LHCN-M2 (cell line): ENCODE measurements around the gene LIN7B. TPM values are rescaled to one million over a fixed set of nuclear protein-coding genes. Genes with fewer than 3 reads are reported as not detected.

Experiments used
- DNase-seq: peaks from one replicate; pipeline ENCODE4 v3.0.0-alpha.2; 2012; ENCODE audit warnings: low read depth
- polyA plus RNA-seq: library from polyadenylated mRNA; unstranded; fragments of >200 nt; gene quantifications from one replicate; pipeline ENCODE4 v1.2.1, GENCODE V29; 2012; ENCODE audit warnings: missing spikeins
- total RNA-seq: library from RNA; depleted of rRNA; stranded (reverse); fragments of >200 nt; gene quantifications from 2 replicates; pipeline ENCODE4 v1.2.3, GENCODE V29; 2014; rRNA removed

LIN7B gene, protein sequence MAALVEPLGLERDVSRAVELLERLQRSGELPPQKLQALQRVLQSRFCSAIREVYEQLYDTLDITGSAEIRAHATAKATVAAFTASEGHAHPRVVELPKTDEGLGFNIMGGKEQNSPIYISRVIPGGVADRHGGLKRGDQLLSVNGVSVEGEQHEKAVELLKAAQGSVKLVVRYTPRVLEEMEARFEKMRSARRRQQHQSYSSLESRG
- total RNA-seq, result 10.2 and 14.8 TPM in 2 replicates
- 17.5 TPM for polyA plus RNA-seq

DNA sequence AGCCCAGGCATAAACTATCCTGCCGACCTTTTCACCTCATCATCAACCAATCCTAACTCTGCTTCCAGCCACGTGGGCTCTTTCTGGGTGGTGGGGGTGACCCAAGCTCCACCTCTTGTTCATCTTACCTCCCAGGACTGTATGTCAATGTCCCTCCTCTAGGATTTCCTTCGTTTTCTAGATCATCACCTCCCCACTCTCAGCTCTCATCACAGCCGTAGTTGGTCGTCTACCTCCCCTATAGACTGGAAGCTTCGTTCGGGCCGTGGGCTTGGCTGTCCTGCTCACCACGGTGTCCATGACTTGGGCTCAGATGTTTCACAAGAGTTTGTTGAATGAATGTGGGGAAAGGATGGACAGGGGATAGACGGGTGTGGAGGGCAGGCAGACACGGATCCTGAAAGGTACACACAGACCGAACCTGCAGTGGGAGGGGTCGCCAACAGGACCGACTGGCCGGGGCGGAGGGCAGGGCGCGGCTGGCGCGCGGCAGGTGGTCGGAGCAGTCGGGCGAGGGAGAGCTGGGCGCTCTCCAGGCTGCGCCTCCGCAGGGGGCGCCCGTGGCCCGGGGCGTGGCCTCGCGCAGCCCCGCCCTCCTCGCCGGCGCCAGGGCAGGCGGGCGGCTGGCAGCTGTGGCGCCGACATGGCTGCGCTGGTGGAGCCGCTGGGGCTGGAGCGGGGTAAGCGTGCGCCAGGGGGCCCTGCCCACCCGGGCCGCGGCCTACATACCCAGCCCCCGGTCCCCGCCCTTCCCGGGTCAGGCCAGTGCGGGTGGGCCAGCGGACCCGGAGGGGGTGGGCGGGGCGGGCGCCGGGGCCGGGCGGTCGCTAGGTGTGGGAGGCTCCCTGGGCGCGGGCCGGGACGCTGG lies at the start of gene LIN7B:
Gene LIN7B (plus strand): TSS at position 609 of the 868 bp plus-strand sequence. CDS start 35 bp downstream, at position 644.
- peak; percentile 66 for DNase-seq

DNA sequence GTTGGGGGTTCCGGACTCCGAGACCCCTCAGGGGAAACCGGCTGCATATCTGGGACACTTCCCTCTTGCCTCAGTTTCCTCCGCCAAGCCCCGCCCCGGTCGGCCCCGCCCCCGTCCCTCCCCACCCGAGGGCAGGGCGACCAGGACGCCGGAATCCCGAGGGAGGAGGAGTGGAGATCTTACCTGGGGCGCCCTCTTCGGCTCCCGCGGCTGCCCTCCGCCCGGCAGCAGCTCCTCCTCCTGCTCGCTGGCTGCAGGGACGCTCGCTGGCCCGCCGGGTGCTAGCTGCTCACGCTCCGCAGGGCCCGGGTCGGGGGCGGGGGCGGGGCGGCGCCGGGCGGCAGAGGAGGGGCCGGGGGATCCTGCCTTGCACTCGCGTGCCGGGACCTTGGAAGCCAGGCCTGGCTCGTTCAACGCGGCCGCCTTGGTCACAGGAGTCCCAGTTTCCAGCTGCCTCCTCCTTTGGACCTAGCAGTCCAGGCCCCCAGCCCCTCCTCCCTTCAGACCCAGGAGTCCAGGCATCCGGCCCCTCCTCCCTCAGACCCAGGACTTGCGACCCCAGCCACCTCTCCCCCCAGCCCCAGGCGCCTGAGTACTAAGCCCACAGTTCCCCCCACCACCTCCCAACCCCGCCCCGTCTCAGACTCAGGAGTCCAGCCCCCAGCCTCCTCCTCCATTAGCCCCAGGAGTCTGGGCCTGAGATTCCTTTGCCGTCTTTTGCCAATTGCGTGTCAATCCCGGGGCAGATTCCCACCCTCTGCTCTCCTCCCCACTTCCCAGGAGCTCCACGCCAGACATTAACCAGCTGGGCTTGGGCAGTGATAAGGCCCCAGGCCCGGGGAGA lies 49.2 kb upstream of the LIN7B start, which contains the start of gene NTF4:
Gene NTF4 (minus strand): TSS at position 51 of the 844 bp plus-strand sequence. CDS start 2,821 bp downstream, outside the sequence.
- DNase-seq, result no peak

DNA sequence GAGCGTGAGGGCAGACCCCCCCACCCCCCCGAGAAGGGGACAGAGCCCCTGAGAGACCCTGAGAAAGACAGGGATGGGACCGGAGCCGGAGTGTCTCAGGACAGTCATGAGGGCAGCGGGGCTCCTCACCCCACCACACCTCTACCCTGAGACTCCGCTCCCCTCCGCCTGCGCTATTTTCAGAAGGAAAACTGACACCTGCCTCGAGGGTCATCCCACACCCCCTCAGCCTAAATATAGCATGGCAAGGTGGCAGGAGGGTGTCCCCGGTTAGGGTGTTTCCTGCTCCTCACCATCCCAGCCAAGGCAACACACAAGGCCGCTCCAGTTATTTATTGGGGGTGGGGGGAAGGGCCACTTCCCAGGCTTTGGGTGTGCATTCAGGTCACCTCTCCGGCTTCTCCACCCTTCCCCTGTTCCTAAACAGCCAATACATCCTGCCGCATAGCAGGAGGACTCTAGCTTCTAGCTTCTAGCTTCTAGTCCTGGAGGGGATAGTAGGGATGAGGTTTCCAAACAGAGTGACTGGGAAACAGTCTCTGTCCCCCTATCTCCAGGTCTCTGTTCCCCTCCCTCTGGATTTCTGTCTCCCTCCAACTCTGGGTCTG lies 48.2 kb upstream of the LIN7B start:
- no peak for DNase-seq

DNA sequence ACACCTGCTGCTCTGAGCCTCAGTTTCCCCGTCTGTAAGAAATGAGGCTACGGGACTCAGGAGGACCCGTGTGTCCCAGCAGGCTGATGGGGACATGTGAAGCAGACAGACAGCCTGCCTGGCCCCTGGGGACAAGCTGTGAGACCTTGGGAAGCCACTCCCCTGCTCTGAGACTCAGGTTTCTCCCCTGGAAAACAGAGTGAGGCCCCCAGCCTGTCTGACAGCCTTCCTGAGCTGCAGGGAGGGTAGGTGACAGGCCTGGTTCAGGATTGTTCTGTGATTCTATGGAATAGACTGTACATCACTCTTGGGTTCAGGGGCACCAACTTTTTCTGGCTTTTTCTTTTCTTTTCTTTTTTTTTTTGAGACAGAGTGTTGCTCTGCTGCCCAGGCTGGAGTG lies 46.6 kb upstream of the LIN7B start:
- no peak for DNase-seq

DNA sequence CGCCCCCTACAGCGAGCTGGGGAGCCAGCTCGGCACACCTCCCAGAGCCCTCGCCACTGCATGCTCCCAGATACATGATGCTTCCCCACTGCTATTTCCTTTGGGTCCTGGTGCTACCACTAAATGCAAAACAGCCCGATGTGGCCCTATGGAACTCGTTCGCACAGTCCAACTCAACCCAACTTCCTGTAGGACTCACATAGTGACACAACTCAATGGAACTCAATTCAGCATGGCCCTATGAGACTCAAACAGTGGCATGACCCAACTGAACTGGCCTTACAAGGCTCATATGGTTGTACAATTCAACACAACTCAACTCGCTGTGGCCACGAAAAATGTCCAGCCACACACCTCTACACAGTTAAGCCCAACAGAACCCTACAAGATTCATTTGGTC lies 45.1 kb upstream of the LIN7B start:
- DNase-seq, result no peak

DNA sequence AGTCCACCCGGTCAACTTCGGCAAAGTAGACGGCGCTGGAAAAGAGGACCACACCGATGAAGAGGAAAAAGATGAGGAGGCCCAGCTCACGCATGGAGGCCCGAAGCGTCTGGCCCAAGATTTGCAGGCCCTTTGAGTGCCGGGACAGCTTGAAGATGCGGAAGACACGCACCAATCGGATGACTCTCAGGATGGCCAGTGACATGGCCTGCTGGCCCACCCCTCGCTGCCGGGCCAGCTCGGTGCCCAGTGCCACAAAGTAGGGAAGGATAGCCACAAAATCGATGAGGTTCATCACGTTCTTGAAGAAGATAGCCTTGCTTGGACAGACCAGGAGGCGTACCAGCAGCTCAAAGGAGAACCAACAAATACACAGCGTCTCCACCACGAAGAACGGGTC lies 43.8 kb upstream of the LIN7B start:
- DNase-seq, result no peak

DNA sequence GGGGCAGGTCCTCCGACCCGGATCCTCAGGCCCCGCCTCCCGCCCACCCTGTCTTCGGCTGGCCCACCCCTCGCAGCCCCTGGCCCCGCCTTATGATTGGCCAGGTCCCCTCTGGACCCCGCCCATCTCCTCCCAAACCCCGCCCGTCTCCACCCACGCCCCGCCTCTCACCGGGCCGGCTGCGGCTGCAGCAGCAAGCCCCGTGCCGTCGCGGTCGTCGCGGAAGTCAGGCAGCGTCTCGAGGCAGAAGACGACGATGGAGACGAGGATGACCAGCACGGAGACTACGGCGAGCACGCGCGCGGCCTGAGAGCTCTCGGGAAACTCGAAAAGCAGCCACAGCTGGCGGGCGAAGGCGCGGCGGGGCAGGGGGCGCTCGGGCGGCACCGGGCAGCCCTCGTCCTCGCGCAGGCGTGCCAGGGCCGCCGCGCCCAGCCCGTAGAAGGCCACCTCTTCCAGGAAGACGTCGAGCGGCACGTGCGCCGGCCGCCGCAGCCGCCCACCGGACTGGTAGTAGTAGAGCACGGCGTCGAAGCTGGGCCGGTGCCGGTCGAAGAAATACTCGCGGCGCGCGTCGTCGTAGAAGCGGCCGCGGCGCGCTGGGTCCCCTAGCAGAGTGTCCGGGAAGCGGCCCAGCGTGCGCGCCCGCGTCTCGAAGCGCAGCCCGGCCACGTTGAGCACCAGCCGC lies 42.2 kb upstream of the LIN7B start:
- no peak for DNase-seq

DNA sequence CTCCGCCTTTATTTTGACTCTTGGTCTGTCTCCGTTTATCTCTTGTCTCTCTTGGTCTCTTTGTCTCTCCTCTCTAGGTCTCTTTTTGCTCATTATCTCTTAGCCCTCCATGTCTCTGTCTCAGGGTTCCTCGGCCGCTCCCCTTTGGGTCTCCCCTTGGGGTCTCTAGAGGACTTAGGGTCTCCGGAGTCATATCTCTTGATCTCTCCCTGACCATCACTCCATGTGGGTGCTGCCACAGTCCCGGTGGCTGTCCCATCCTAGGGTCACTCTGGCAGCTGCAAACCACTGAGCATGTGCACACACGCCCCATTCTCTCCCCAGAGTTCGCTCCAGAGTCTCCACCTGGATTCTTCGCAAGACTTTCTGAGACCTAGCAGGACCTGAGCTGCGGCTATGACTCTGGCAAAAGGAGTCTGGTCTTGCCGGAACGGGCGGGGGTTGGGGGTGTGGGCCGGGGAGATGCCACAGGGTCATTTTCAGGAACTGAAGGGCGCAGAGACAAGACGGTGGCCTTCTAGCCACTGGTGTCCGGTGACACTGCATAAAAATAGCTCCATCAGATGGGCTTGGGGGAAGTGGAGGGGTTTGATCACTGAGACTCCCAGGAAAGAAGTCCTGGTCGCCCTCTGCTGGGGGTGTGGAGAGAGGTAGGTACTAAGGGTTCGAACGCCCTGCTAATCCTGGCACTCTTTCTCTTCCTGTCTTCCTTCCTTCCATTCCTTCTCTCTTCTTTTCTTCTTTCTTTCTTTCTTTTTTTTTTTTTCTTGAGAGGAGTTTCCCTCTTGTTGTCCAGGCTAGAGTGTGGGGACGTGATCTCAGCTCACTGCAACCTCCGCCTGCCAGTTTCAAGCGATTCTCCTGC lies 40.4 kb upstream of the LIN7B start:
- DNase-seq, result no peak

DNA sequence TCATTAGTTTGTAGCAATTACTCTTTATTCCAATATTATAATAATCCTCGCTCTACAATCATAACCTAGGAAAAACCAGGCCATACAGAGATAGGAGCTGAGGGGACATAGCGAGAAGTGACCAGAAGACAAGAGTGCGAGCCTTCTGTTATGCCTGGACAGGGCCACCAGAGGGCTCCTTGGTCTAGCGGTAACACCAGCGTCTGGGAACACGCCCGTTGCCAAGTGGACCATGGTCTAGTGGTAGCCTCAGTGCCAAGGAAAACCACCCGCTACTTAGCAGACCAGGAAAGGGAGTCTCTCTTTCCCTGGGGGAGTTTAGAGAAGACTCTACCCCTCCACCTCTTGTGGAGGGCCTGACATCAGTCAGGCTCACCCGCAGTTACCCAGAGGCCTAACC lies 39.3 kb upstream of the LIN7B start:
- peak; percentile 51 for DNase-seq

DNA sequence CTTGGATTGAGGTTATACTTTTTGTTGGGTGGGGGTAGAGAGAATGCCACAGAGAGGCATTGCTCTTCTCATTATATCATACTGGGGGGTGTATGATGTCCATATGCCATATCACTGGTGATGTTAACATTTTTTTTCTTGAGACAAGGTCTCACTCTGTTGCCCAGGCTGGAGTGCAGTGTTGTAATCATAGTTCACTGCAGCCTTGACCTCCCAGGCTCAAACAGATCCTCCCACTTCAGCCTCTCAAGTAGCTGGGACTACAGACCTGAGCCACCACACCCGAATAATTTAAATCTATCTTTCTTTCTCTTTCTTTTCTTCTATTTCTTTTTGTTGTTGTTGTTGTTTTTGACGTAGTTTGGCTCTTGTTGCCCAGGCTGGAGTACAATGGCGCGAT lies 33.8 kb upstream of the LIN7B start:
- no peak for DNase-seq

DNA sequence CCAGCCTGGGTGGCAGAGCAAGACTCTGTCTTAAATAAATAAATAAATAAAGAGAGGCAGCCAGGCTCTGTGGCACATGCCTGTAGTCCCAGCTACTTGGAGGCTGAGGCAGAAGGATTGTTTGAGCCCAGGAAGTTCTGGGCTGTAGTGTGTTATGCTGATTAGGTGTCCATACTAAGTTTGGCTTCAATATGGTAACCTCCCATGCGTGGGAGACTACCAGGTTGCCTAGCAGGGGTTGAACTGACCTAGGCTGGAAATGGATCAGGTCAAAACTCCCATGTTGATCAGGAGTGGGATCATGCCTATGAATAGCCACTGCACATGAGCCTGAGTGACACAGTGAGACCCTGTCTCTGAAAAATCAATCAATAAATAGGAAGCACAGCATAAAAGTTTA lies 32.9 kb upstream of the LIN7B start:
- no peak for DNase-seq

DNA sequence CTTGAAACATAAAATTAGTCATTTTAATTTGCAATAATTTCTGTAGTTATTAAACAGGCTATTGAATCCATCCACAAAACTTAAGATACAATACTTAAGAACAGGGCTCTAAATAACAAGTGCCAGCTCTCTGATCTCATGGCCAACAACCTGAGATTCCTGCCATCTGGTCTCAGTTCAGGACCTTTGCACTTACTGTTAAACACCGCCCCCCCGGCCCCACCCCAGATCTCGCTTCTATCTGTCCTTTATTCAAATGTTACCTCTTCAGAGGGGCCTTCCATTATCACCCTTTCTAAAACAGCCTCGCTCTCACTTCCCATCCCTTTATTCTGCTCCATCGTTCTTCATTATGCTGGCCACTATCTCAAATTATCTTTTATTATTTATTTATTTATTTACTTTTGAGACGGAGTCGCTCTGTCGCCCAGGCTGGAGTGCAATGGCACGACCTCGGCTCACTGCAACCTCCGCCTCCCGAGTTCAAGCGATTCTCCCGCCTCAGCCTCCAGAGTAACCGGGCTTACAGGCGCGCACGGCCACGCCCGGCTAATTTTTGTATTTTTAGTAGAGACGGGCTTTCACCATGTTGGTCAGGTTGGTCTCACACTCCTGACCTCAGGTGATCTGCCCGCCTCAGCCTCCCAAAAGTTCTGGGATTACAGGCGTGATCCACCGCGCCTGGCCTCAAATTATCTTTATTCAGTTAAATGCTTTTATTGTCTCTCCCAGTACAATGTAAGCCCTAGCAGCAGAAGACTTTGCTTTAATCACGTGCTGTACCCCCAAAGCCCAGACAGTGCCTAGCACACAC lies 29.8 kb upstream of the LIN7B start:
- no peak for DNase-seq

DNA sequence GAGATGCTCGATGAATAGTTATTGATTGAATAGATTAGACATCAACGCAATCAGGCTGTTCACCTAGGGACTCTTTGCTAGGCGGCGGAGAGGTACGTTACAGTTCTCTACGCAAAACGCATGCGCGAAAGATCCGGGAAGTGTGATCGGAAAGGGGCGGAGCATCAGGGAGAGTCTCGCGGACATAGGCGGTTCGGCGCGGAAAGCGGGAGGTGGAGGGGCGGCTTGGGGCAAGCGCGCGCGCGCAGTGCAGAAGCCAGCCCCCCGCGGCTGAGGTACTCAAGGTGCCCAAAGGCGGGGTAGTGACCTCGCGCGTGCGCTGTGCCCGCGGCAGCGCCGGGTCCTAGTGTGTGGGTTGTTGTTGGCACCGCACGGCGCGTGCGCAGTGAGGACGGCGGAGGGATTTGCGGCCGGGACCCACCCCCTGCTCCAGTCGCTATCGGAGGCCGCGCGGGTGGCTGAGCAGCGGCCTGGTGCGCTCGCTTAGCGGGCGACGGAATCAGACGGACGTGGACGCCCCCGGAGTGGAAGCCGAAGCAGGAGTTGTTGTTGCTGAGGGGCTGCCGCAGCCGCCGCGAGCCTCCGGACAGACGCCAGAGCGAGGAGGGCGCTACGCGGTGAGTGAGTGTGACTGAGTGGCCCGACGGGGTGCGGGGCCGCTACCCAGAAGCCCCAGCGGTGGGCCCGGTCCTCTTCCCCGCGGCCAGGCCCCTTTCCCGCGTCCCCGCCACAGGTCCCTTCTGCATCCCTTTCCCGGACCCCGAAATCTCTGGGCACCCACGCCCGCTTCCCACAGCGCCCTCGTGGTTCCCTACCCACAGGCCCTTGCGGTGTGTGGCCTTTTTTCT lies 28.9 kb upstream of the LIN7B start, which contains the start of gene SNRNP70:
Gene SNRNP70 (plus strand): TSS at position 432 of the 848 bp plus-strand sequence. CDS start 964 bp downstream, outside the sequence.
- DNase-seq, result peak; percentile 99

DNA sequence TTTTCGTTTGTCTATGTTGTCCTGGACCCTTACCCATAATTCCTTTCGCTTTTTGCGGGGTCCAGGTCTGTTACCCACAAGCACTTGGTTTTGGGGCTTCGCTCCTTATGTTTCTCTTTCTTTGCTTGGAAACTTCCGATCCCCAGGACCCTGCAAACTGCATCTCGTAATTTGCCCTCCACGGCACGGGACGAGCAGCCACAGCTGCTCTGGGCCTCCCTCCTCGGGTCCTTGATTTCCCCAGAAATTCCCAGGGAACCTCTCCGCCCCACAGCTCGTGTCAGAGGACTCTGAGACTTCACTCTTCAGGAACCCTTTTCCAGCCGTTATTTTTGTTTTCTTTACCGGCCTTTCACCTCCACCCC lies 28.3 kb upstream of the LIN7B start:
- no peak for DNase-seq

DNA sequence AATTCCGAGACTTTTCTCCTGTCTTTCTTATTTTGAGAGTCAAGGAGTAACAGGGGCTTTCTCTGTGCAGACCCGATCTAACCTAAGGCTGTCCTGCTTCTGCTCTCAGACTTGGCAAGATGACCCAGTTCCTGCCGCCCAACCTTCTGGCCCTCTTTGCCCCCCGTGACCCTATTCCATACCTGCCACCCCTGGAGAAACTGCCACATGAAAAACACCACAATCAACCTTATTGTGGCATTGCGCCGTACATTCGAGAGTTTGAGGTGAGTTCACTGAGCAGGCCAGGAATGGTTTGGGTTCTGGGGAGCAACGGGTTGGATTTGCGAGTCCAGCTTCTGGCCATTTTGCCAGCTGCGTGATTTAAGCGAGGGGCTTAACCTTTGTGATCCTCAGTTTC lies 27.9 kb upstream of the LIN7B start:
- no peak for DNase-seq

DNA sequence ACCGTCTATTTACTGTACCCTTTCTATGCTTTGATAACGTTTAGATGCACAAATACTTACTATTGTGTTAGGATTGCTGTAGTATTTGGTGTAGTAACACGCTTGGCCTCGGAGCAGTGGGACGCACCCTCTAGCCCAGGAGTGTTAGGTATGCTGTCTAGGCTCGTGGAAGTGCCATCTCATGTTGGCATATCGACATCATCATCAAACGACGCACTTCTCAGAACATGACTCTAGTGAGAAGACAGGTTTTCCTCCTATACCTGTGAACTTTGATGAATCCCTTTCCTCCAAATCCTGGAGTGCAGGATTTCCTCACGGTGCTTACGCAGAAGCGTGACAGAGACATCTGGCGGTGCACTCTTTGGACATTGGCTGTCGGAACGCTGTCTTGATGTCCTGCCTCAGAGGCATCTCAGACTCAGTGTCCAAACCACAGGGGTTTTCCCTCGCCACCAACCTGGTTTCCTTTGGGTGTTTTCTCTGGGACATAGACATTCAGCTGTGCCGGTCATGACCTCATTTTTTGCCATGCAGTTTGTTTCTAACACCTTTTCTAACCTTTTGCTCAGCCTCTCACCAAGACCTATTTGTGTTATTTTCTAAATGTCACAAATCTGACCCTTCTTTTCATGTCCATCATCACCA lies 22.7 kb upstream of the LIN7B start:
- DNase-seq, result no peak

DNA sequence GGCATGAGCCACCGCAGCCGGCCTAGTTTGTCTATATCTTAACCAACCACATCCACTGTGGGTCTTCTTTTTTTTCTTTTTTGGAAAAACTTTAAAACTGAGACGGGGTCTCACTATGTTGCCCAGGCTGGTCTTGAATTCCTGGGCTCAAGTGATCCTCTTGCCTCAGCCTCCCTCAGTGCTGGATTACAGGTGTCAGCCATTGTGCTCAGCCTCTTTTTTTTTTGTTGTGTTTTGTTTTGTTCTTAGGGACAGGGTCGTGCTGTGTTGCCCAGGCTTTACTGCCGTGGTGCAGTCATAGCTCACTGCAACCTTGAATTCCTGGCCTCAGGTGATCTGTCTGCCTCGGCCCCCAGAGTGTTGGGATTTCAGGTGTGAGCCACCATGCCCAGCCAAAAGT lies 21.5 kb upstream of the LIN7B start:
- DNase-seq, result no peak
